GM18907 (cell line): ENCODE results near the gene PRRT2.
"Not testable (repeated sequence)": the region's sequence is repeated elsewhere in the genome, so short reads cannot be mapped to it uniquely, and the experiment has no call there.

ENCODE experiments used
- ATAC-seq: cut with Tn5 transposase; IDR thresholded peaks from one replicate; pipeline ENCODE4 v1.9.1; 2021; ENCODE audit warnings: mild to moderate bottlenecking, moderate library complexity; ENCODE audit not compliant: unreplicated experiment

Gene PRRT2

DNA sequence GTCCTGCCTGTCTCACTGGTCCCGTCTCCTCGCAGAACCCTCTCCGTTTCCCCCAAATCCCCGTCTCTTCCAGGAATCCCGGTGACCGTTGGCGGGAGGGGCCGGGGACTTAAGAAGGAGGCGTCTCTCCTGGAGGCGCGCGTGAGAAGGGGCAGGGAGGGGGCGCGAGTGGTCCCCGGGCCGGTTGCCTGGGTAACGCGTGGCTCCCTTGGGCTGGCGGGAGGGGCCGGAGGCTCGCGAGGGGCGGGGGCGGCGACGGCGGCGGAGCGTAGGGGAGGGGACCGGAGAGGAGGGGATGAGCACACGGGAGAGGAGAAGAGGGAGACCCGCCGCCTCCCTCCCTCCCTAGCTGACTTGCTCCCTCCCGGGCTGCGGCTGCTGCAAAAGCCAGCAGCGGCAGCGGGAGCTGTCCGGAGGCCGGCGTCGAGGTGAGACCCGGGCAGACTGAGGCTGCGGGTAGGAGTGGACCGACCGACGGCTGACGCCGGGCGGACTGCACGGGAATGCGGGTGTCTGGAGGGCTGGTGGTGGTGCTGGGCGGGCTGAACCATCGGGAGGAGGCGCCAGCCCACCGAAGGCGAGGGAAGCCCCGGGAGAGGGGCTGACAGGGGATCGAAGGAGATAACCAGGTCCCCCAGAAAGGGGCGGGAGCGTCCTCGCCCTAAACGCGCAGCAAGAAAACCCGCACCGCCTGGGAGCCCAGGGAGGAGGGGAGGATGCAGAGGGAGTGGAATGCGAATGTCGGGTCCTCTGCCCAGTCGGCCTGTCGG is at the start of gene PRRT2:
Gene PRRT2 (plus strand): TSS at position 298 of the 770 bp plus-strand sequence. CDS start 862 bp downstream, outside the sequence.
- no peak for ATAC-seq

DNA sequence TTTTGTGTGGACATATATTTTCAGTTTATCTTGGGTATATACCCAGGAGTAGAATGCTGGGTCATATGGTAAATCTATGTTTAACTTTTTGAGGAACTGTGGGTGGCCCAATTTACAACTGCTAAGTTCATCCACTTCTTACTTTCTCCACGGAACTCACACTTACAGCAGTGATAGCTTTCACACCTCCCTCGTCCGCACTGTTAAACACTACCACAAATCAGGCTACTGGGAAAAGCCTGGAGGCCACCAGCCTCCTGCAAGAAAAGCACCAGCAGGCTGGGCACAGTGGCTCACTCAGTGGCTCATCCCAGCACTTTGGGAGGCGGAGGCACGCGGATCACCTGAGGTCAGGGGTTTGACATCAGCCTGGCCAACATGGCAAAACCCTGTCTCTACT is 48.7 kb upstream of the PRRT2 start:
- no peak for ATAC-seq

DNA sequence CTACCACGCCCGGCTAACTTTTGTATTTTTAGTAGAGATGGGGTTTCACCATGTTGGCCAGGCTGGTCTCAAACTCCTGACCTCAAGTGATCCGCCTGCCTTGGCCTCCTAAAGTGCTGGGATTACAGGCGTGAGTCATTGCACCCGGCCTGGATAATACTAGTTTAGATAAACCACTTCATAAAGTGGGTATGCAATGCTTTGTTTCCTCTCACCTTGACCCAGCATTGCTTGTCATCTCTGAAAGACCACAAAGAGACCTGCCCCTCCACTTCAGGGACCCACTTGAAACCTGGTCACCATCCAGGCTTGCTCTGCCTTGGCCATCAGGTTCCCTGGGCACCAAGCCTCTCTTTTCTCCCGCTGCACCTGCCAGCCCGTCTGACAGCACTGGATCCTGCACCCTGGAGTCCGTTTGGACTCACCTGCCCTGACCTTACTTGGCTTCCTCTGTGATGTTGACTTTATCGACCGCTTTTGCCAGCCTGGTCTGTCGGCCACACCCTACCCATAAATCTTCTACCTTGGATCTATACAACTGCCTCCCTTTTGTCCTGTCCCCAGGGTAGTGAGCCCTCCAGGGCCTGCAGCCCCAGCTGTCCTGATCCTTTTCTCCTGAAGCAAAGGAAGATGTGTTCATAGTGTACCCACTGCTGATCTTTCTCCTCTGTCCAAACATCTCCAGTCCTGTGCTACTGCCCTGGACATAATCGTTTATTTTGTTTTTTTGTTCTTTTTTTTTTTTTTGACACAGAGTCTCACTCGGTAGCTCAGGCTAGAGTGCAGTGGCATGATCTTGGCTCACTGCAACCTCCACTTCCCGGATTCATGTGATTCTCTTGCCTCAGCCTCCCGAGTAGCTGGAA is 46.6 kb upstream of the PRRT2 start:
- ATAC-seq = no peak

DNA sequence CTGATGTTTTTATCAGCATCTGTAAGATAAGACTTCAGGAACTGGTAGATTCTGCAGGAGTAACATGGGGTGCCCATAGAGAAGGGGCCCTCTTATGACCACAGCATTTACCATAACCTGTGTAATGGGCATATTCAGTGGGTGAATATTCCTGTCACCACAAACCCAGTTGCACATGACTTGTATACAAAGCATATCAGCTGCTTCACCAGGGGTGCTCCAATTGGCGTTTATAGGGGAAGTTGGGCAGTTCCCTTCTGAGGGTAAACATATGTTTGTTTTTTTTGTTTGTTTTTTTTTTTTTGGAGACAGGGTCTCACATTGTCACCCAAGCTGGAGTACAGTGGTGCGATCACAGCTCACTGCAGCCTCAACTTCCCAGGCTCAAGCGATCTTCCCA is 45.4 kb upstream of the PRRT2 start:
- no peak for ATAC-seq

DNA sequence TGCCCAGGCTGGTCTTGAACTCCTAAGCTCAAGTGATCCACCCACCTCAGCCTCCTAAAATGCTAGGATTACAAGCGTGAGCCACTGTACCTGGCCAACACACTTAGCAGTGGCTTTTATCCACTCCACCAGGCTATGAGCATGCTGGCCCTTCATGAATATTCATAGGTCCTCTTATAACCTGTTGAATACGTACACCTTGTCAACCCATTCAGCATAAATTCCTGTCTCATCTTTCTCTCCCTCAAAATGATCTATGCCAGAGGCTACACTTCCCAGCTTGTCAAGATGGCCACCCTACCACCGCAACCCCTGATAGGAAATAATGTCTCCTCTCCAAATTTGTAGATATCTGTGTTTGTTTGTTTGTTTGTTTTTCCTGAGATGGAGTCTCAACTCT is 44.9 kb upstream of the PRRT2 start:
- ATAC-seq = no peak

DNA sequence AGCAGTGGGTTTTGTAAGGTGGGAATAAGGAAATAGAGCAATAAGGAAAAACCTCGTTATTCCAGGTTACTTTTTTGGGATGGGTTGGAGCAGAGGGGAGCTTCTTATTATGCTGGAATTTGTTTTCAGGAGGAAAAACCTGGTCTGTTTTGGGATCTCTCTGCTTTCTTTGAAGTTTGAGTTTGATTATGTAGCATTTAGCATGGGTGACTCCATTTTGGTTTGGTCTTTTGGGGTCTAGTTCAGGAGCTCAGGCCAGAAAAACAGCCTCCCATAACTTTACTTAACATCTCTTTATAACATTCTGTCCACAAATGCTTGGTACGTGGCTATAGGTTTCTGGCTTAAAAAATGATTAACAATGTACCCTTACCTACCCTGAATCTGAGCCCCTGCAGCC is 42.5 kb upstream of the PRRT2 start:
- ATAC-seq = no peak

DNA sequence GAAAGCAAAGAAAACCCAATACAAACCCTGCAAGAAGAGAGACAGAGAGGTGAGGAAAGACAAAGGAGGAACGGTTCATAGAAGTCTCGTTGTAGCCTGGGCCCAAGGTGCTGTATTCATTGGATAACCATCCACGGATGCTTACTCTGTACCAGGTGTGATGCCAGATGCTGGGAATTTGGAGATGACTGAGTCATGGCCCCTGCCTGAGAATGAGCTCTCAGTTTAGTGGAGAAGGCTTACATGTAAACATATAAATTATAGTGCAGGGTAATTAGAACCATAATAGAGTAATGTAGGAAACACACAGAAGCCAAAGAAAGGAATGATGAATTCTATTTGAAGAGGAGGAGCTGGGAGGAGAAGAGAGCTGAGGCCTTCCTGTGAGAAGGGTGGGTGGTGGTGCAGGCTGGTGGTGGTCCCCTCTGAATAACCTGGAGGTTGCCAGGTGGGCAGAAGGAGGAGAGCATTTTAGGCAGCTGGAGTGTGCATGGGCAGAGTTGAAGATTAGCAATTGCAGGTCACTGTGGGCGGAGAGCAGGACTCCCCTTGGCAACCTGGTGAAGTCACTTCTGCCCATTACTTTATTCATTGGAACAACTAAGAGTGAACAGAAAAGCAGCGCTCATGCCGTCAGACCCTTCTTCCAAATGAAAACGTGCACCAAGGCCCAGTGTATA is 41.6 kb upstream of the PRRT2 start:
- no peak for ATAC-seq

DNA sequence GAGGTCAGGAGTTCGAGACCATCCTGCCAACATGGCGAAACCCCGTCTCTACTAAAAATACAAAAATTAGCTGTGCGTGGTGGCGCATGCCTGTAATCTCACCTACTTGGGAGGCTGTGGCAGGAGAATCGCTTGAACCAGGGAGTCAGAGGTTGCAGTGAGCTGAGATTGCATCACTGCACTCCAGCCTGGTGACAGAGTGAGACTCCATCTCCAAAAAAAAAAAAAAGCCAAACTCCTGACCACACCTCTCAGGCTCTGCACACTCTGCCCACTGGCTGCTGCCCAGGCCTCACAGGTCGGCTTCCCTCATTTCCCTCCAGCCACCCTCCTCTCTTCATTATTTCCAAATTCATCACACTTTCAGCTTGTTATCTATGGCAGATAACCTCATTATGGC is 39.7 kb upstream of the PRRT2 start:
- ATAC-seq = not testable (repeated sequence)

DNA sequence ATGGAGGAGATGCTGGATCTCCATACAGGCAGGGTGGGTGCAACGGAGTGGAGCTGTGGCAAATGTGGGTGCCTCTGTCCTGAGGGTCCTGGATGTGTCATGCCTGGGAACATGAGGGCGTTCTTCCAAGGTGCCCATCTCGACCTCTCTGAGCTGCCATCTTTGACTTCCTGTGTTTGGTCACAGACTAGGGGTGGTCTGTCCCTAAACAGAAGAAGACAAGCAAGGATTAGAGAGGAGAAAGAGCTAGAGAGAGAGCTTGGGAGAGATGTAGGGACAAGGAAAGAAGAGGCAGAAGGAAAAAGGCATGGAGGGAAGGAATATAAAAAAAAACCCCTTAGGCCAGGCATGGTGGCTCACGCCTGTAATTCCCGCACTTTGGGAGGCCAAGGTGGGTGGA is 37.3 kb upstream of the PRRT2 start:
- no peak for ATAC-seq

DNA sequence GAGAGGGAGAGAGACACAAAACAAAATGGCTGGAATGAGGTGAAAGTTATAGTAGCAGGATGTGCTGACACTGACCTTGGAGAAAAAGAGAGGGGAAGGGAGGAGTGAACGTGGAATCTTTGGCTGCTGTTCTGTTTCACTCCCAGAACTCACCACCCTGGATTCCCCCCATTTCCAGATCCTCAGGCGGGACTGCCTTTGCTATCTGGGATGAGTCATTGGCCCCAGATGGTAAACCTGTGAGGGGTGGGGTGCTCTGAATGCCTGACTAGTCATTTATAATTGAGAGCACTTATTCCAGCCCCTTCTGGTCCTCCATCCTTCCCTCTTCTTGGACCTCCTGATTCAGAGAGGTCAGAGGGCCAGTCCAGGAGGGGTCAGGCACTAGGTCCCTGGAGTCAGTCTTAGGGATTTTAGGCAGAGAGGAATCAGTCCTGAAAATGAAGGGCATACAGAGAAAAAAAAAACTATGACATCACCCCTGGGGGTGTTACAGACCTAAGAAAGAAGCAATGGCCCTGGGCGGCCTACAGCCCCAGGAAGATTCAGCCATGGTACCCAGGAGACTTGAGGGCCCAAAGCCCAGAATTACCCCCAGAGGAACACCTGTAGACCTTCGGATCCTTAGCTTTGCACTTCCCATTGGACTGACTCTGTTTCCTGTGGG is 36.1 kb upstream of the PRRT2 start:
- no peak for ATAC-seq

DNA sequence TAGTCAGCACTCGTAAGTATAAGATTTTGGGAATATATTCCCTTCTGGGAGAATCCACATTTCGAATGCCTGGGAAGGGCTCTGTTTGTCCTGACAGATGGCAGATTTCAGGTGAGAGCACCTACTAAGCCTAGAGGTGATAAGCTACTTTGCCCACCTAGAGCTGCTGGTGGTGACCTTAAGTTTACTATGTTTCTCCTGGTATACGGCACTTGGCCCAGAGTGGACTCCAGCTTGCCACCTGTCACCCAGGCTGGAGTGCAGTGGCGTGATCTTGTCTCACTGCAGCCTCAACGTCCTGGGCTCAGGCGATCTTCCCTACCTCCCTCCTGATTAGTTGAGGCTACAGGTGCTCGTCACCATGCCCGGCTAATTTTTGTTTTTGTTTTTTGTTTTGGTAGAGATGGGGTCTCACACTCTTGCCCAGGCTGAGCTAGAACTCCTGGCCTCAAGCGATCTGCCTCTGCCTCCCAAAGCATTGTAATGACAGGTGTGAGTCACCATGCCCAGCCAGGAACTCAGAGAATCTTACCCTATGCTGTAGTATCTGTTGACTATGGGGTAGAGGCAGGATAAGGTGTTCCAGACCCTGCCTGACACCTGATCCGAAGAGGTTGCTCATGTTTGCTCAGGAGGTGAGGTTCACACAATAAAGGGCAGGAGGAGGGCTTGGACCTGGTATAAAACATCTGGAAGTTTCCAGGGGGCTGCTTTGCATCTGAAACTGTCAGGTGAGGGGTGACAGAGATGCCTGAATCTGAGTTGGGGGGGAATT is 34.2 kb upstream of the PRRT2 start, which contains the start of gene ZG16:
Gene ZG16 (plus strand): TSS at position 681 of the 775 bp plus-strand sequence. CDS start 1,011 bp downstream, outside the sequence.
- ATAC-seq = no peak

DNA sequence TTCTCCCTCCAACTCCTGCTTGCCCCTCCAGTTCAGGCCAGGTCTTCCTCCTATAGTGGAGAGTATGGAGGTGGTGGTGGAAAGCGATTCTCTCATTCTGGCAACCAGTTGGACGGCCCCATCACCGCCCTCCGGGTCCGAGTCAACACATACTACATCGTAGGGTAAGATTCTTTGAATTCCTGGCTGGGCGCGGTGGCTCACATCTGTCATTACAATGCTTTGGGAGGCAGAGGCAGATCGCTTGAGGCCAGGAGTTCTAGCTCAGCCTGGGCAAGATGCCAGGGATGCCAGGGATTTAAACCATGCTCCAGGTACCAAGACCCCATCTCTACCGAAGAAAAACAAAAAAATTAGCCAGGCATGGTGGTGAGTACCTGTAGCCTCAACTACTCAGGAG is 32.5 kb upstream of the PRRT2 start:
- no peak for ATAC-seq

DNA sequence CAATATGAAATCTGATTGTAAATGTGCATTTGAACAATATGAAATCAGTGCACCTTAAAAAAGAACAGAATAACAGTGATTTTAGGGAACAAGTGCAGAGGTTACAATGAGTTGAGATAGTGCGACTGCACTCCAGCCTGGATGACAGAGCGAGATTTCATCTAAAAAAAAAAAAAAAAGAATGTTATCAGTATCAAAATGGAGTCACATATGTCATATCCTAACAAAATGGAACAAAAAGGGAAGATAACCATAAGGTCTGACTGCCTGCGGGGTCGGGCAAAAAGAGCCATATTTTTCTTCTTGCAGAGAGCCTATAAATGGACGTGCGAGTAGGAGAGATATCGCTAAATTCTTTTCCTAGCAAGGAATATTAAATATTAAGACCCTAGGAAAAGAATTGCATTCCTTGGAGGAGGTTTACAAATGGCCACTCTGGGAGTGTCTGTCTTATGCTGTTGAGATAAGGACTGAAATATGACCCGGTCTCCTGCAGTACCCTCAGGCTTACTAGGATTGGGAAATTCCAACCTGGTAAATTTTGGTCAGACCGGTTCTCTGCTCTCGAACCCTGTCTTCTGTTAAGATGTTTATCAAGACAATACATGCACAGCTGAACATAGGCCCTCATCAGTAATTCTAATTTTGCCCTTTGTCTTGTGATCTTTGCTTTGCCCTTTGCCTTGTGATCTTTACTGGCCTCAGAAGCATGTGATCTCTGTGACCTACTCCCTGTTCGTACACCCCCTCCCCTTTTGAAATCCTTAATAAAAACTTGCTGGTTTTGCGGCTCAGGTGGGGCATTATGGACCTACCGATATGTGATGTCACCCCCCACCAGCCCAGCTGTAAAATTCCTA is 28.7 kb upstream of the PRRT2 start:
- not testable (repeated sequence) for ATAC-seq

DNA sequence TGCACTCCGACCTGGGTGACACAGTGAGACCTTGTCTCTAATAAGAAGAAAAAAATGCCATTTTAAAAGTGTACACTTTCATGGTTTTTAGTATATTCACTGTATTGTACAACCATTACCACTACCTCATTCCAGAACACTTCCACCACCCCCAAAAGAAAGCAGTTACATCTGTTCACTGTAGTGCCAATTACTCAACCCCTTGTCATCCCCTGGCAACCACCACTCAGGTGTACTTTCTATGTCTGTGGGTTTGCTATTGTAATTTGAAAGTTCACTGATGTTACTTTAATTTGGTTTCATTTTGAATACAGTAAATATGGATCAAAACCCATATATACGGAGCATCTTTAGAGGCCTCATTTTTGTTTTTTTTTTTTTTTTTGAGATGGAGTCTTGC is 27.8 kb upstream of the PRRT2 start:
- ATAC-seq = no peak

DNA sequence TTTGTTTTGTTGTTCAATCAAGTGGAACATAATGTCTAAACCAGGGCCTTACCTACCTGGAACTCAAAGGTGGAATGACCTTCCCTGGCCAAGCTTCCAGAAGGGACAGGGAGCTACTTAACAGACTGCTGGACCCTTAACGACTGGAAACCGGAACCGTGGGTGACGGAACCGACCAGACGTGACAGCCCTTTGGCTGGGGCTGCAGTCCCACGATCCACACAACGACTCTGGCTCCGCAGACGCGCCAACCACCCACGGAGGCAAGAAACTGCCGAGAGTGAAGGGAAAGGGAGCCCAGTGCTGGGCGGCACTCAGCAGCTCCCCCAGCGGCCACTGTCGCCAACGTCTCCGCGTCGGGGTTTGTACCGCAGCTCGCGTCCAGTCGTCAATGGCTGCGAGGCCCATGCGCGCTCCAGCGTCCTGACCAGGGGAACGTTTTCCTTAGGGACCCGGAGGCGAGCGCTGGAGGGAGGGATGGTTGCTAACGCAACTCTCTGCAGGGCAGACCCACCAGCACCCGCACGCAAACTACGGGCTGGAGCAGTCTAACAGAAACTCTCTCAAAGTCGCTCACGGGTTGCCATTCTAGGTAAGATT is 27.0 kb upstream of the PRRT2 start:
- no peak for ATAC-seq

DNA sequence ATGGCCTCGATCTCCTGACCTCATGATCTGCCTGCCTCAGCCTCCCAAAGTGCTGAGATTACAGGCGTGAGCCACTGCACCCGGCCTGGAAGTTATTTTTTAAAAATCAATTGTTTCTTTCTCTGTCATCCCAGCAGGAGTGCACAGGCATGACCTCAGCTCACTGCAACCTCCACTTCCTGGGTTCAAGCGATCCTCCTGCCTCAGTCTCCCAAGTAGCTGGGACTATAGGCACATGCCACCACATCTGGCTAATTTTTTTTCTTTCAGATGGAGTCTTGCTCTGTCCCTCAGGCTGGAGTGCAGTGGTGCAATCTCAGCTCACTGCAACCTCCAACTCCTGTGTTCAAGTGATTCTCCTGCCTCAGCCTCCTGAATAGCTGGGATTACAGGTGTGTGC is 24.8 kb upstream of the PRRT2 start:
- ATAC-seq = not testable (repeated sequence)

DNA sequence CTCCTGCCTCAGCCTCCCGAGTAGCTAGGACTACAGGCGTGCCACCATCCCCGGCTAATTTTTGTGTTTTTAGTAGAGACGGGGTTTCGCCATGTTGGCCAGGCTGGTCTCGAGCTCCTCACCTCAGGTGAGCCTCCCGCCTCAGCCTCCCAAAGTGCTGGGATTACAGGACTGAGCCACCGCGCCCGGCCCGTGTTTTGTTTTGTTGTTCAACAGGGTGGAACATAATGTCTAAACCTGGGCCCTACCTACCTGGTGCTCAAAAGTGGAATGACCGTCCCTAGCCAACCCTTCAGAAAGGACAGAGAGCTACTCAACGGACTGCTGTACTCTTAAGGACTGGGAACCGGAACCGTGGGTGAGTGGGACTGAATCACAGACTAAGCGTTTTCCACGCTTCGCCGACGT is 22.2 kb upstream of the PRRT2 start:
- peak; percentile 3 for ATAC-seq

DNA sequence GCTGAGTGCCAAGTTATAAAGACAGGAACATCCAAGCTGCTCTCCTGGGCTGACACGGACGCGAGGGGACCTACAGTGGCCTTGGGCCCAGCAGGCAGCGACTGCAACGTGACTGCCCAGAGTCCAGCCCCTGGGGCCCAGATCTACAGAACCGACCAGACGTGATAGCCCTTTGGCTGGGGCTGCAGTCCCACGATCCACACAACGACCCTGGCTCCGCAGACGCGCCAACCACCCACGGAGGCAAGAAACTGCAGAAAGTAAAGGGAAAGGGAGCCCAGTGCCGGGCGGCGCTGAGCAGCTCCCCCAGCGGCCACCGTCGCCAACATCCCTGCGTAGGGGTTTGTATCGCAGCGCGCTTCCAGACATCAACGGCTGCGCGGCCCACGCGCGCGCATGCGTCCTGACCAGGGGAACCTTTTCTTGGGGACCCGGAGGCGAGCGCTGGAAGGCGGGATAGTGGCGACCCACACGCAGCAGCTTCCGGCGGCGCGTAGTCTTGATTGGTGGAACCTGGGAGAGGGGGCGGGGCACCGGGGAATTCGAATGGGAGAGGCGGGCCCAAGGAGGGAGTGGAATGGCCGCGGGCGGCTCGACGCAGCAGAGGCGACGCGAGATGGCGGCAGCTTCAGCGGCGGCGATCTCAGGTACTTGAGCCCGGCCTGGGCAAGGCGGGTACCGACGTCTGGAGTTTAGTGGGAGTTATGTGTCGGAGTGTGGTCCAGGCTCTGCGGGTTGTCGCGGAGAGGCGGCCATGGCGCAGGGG is 21.6 kb upstream of the PRRT2 start, which contains the start of gene KIF22:
Gene KIF22 (plus strand): TSS at position 569 of the 766 bp plus-strand sequence. CDS start 9 bp downstream, at position 578.
- peak; percentile 94 for ATAC-seq
